GM21825 (cell line): Measurements from ENCODE around the gene SSTR3.

Experiments used
- ATAC-seq: cut with Tn5 transposase; IDR thresholded peaks from one replicate; pipeline ENCODE4 v1.9.1; 2021; ENCODE audit warnings: mild to moderate bottlenecking, moderate library complexity; ENCODE audit not compliant: unreplicated experiment

Gene SSTR3

GRCh38 chr22:37198258-37199102 lies 13.8 kb downstream of the SSTR3 start:
- no peak for ATAC-seq

GRCh38 chr22:37197451-37198257 lies 14.6 kb downstream of the SSTR3 start:
- no peak for ATAC-seq

GRCh38 chr22:37196539-37197450 lies 15.5 kb downstream of the SSTR3 start:
- no peak for ATAC-seq

GRCh38 chr22:37195921-37196320 lies 16.4 kb downstream of the SSTR3 start:
- no peak for ATAC-seq

- no peak for ATAC-seq
These were observed 17.5 kb downstream of the SSTR3 start for GRCh38 chr22:37194750-37195149.

- no peak for ATAC-seq
These were observed 18.6 kb downstream of the SSTR3 start for GRCh38 chr22:37193629-37194191.

- ATAC-seq = no peak
These were observed 19.5 kb downstream of the SSTR3 start for GRCh38 chr22:37192741-37193140.

- no peak for ATAC-seq
These were observed 20.1 kb downstream of the SSTR3 start for GRCh38 chr22:37192204-37192603.

- no peak for ATAC-seq
These were observed 22.0 kb downstream of the SSTR3 start for GRCh38 chr22:37190262-37190780.

GRCh38 chr22:37188901-37189466 lies 23.3 kb downstream of the SSTR3 start:
- ATAC-seq = no peak

- ATAC-seq = no peak
These were observed 24.2 kb downstream of the SSTR3 start, which contains the start of gene C1QTNF6 for GRCh38 chr22:37187891-37188761. C1QTNF6 (minus strand) TSS chr22:37188247; CDS start chr22:37188213, 34 bp downstream.

GRCh38 chr22:37187552-37187890 lies 24.8 kb downstream of the SSTR3 start:
- no peak for ATAC-seq

- no peak for ATAC-seq
These were observed 25.2 kb downstream of the SSTR3 start for GRCh38 chr22:37186997-37187522.

- ATAC-seq = no peak
These were observed 25.9 kb downstream of the SSTR3 start for GRCh38 chr22:37186228-37186996.

GRCh38 chr22:37185646-37186227 lies 26.5 kb downstream of the SSTR3 start:
- no peak for ATAC-seq

- ATAC-seq = no peak
These were observed 27.3 kb downstream of the SSTR3 start for GRCh38 chr22:37184816-37185541.

GRCh38 chr22:37184380-37184755 lies 27.9 kb downstream of the SSTR3 start:
- no peak for ATAC-seq
